D721Med (cell line): ENCODE results near the gene CHPF.
A peak's percentile ranks its signal among the peaks of the same experiment; 100 is the strongest.

Source experiments
- DNase-seq: peaks from one replicate; pipeline ENCODE4 v3.0.0; 2011; ENCODE audit warnings: low spot score; ENCODE audit not compliant: insufficient read length
- FAIRE-seq: peaks from 2 replicates; lab custom pipeline; 2011; peaks lifted over from hg19 to GRCh38; lab: Jason Lieb, UNC
- CTCF ChIP-seq: IDR thresholded peaks from 2 replicates; pipeline ENCODE4 v1.5.1; 2012; ENCODE audit warnings: mild to moderate bottlenecking, control low read depth; ENCODE audit not compliant: insufficient read depth; ENCODE audit errors: missing control alignments

Gene CHPF

GRCh38 chr2:219527472-219527871, 16.1 kb downstream of the CHPF start:
- no peak for TF ChIP-seq CTCF
- FAIRE-seq (no peak), DNase-seq (no peak)

- FAIRE-seq (no peak), DNase-seq (no peak)
- no peak for TF ChIP-seq CTCF
These were observed 16.6 kb downstream of the CHPF start for GRCh38 chr2:219527076-219527394.

GRCh38 chr2:219526320-219527075, 17.1 kb downstream of the CHPF start:
- DNase-seq = no peak
- no peak for TF ChIP-seq CTCF
- FAIRE-seq = no peak

GRCh38 chr2:219525533-219526232, 17.9 kb downstream of the CHPF start:
- no peak for TF ChIP-seq CTCF
- FAIRE-seq (no peak), DNase-seq (peak; percentile 85)

- TF ChIP-seq CTCF = no peak
- DNase-seq (no peak), FAIRE-seq (no peak)
These were observed 18.8 kb downstream of the CHPF start for GRCh38 chr2:219524817-219525216.

GRCh38 chr2:219523031-219523671, 20.5 kb downstream of the CHPF start:
- DNase-seq (no peak), FAIRE-seq (no peak)
- no peak for TF ChIP-seq CTCF
